GM12874 (cell line): Measurements from ENCODE around the gene ALG12.

Experiments used
- TF ChIP-seq, protein P1 (sequence below): IDR thresholded peaks from 2 replicates; pipeline ENCODE4 v1.5.1; 2011; ENCODE audit warnings: low read depth, mild to moderate bottlenecking, control low read depth, low read length, moderate library complexity; ENCODE audit not compliant: insufficient read depth

Gene ALG12

DNA sequence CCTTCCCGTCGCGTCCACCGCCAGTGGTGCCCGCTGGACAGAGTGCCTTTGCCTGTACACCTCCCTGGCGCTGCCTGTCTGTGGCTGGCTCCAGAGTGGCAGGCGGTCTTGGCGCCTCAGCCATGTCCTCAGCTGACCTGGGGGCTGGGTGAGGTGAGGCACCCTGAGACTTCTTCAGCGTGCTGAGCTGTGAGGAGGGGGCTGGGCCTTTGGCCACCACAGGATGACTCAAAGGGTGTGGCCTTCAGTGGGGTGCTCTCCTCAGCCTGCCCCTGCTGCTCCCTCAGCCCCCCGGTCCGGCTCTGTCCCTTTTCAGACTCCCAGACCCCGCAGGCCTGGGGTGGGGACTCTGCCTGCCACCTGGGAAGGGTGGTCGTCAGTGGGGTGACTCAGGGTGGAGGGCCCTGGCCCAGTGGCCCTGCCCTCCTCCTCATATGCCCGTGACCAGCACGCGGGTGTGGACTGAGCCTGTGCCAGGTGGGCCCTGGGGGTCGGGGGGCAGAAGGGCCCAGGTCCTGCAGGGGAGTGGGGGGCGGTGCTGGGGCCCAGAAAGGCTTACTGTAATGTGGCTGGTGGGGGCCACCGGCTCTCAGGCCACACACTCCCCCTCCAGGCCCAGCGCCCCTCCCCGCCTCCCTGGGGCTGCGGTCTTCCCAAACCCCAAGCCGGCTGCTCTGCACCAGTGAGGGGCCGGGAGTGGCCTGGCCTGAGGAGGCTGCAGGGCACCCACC lies 16.1 kb upstream of the ALG12 start:
- TF ChIP-seq, protein P1, sequence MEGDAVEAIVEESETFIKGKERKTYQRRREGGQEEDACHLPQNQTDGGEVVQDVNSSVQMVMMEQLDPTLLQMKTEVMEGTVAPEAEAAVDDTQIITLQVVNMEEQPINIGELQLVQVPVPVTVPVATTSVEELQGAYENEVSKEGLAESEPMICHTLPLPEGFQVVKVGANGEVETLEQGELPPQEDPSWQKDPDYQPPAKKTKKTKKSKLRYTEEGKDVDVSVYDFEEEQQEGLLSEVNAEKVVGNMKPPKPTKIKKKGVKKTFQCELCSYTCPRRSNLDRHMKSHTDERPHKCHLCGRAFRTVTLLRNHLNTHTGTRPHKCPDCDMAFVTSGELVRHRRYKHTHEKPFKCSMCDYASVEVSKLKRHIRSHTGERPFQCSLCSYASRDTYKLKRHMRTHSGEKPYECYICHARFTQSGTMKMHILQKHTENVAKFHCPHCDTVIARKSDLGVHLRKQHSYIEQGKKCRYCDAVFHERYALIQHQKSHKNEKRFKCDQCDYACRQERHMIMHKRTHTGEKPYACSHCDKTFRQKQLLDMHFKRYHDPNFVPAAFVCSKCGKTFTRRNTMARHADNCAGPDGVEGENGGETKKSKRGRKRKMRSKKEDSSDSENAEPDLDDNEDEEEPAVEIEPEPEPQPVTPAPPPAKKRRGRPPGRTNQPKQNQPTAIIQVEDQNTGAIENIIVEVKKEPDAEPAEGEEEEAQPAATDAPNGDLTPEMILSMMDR: no peak

DNA sequence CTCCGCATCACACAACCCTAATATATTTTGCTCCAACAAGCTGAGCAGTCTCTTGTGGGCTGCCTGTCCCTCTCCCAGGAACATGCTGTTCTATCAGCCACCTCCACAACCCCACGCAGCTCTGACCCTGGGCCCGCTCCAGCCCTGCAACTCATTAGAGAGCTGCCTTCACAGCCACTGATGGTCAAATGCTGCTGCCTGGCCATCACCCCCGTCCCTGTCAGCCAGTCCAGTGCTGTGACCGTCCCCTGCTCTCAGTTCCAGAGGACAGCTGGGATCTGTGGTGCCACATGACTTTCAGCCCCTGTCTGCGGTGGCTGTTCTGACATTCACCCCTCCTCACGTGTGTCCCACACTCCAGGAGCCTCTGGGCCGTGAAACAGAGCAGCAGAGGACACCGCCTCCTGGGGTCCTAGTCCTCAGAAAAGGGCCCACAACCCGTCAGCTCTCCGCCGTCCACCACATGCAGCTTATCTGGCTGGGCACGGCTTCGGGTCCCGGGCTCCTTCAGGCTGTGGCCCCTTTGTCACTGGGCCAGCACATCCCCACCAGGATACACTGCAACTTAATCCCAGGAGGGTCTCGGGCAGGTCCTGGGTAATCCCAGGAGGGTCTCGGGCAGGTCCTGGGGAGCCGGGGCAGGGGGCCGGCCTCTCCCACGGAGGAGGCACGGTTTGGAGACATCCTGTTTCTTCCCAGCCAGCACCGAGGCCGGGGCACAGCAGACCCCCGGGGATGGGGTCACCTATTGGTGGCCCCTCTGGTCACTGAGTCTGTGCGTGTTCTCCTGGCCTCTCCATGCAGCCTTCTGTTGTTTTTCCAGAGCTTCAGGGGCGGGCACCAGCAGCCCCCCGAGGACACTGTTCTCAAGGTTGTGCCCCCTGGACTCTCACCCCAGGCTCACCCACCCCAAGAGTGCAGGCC lies 15.3 kb upstream of the ALG12 start:
- TF ChIP-seq, protein P1: no peak

DNA sequence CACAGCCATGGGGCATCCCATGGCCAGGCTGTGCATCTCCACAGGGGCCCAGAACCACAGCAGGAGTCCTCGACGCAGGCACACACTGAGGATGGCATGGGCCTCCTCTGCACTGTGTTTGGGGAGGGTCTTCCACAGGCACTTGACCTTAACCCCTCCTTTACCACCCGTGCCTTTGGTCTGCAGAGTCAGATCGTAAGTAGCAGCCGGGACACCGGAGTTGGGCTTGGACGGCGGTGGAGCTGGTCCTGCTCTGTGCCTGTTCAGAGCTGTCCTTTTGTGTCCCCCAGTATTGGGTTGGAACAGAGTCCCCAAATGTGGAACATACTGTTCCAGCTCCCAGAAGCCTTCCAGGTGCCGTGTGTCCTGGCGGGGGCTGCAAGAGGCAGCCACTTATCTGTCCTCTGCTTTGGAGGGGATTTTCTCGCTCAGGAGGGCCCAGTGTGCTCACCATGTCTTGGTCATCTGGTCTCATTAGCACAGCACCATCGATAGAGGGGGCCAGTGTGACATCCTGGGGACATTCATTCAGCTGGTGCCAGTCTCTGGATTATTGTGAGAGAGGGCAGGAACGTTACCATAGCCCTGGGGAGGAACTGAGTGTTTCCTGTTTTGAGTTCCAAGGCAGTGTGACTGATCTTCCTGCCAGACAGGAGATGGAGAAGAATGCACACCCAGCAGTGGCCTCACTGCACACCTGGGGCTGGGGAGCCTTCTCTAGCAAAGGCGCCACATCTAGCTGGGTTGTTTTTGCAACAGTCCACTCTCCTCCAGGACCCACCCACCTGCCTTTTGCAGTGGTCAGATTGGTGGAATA lies 12.6 kb upstream of the ALG12 start:
- TF ChIP-seq, protein P1: peak; percentile 79

DNA sequence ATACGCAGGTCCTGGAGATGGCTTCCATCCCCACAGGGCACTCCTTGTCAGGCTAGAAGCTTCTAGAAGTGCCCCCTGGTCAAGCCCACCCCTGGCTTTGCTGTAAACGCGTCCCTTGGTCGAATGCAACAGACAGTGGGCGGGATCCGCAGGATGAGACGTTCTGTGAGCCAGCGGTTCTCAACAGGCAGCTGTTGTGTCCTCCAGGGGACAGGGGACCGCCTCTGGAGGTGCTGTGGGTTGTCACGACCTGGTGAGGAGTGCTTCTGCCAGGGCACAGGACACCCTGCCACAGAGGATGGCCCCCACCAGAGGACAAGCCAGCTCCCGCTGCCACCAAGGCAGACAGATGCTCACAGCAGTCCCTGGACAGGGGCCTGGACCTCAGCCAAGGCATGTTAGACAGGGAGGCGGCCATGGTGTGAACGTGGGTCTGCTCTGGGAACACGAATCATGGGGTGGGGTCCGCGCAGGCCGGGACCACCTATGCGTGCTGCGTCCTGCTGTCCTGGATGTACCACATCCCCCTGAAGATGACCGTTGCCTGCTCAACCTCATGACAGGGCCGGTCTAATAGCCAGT lies 11.8 kb upstream of the ALG12 start:
- TF ChIP-seq, protein P1: no peak

DNA sequence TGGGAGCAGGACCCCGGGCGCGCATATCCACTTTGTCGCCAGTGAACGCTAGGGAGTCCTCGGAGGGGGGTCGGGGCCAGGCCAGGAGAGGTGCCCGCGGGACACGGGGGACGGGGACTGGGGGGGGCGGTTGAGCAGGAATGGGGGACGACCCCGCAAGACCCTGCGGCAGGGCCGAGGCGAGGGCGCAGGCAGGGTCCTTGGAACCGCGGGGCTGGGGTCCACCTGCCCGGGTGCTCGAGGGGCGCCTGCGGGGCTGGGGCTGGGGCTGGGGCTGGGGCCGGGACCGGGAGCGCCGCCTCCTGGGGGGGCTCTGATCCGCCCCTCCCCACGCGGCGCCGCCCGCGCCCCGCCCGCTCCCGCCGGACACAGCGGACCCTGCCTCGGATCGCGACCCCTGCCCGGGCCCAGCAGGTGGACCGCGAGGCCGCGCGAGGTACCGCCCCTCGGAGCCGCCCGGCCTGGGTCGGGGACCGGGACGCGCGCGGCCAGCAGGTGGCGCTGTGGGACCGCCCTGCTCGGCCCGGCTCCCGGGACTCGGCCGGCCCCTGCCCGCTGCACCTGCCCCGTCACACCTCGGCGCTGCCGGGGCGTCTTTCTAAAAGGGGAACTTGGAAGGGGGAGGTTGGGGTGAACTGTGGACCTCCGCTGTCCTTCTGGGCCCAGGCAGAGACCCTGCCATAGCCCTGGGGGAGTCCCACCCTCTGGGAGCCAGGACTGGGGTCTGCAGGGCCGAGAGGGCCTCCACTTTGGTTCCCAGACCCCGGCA lies 11.2 kb upstream of the ALG12 start:
- TF ChIP-seq, protein P1: peak; percentile 82

DNA sequence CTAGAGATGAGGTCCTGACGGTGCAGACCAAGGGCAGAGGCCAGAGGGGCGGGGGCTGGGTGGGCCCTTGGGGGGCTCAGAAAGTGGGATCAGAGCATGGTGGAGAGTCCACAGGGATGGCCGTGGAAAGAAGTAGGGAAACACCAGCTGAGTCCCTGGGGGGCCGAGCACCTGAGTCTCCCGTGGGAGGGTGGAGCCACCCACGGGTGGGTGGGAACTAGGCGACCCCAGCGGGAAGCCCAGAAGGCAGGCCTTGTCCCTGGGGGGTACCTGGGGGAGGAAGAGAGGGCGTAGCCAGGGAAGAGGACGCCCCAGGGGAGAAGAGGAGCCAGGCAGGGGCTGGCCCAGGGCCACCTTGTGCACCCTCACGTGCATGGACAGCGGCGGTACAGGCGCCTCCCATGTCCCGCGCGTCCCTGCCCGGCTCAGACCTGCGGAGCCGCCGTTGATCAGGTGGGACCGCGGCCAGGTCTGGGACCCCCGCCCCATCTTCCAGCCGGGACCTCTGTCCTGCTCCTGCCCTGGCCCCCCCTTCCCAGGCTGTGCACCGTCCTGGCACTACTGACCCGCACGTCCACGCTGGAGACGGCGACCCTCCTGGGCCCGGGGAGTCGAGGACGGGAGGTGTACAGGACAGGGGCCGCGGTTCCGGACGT lies 10.4 kb upstream of the ALG12 start:
- TF ChIP-seq, protein P1: no peak
